HG02938 (cell line): ENCODE results near the gene CTRL.
"Not testable (repeated sequence)": the region's sequence is repeated elsewhere in the genome, so short reads cannot be mapped to it uniquely, and the experiment has no call there.

Source experiments
- ATAC-seq: cut with Tn5 transposase; IDR thresholded peaks from one replicate; pipeline ENCODE4 v1.9.1; 2021; ENCODE audit warnings: mild to moderate bottlenecking, moderate library complexity; ENCODE audit not compliant: unreplicated experiment

Gene CTRL

DNA sequence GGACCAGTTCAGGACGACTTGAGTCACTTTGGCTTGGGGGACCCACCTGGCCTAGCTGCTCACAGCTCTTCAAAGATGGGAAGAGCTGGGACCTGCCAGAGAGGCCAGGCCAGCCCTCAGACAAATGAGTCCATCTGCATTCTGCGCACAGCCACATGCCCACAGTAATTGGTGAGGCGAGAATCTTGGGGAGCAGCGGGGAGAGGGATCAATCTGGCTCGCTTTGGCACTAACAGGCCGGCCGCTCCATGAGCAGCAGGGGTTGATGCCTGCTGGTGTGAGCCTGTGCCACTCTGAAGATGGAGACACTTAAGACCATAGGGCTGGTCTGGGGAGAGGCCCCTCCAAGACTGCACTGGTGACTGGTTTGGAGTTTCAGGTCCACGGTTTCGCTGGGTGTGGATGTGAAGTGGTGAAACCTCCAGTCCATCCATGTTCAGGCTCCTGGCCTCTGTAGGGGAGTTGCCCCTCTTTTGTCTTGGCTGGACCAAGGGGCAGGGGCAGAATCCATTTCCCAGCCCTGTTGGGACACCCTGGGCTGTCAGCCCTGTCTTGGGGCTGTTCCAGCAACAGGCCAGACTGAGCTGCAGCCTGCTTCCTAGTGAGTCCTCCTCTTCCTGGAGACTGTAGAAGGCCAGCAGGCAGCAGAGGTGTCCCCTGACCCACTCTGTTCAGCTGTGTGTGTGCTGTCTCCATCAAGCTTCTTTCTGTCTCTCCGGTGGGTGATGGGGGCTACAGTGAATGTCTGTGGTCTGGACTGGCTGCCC is 7.3 kb downstream of the CTRL start:
- no peak for ATAC-seq

- ATAC-seq: no peak
Measured at GRCh38 chr16:67923414-67924116, 8.1 kb downstream of the CTRL start.

GRCh38 chr16:67922740-67923139 is 8.9 kb downstream of the CTRL start:
- no peak for ATAC-seq

DNA sequence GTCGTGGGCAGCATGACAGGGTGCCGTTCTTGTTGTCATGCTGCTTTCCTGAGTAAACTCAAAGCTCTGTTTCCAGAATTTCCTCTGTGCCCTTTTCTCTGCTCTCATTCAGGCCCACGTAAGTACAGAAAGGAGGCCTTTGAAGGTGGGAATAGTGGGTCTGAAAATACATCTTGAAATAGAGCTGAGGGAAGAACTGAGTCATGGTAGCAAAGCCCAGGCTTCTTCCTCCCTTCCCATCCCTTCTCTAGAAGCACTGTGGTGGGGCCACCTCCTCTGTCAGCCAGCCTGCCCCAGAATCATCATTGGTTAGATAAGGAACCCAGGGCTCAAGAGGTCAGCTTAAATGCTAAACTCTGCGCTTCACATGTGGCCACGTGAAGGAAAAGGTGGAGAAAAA is 9.4 kb downstream of the CTRL start:
- ATAC-seq: no peak

DNA sequence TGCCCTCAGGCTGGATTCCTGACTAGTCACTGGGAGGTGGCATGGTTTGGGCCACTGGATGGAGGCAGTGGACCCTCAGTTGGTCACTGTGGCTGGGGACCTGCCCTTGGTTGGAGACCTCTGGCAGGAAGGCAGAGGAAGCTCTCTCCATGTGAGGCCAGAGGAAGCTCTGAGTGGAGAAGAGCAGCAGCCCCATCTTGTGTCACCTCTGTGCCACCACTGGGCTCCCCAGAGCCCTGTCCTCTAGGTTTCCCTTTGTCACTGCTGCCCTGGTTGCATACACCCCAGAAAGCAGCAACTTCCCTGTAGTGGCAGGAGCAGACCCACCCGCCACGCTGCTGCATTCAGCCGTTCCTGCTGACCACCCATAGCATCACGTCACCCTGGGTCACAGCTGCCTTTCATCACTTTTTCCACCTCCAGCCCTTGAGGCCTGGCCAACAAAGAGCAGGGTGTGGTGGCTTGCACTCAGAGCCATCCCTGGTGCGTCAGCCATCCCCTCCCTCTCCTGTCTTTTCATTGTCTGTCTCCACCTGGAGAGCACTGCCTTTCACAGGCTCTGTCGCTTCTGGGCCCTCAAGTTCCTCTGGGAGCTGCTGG is 11.9 kb downstream of the CTRL start:
- no peak for ATAC-seq

DNA sequence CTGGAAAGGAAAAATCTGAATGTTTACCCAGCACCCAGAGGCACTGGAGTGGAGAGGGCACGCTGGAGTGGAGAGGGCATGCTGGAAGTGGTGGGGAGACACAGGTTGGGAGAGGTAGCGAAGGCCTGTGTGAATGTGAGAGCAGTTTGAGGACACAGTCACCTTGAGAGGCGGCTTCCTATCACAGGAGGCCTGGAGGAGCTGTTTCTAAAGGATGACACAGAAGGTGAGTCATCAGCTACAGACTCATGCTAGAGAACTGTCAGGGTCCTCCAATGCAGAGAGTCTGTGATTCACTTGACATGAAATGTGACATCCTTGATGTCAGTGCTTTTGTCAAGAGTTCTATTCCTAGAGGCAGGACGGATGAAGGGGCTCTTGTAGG is 13.8 kb downstream of the CTRL start:
- no peak for ATAC-seq

GRCh38 chr16:67917140-67917851 is 14.4 kb downstream of the CTRL start:
- no peak for ATAC-seq

DNA sequence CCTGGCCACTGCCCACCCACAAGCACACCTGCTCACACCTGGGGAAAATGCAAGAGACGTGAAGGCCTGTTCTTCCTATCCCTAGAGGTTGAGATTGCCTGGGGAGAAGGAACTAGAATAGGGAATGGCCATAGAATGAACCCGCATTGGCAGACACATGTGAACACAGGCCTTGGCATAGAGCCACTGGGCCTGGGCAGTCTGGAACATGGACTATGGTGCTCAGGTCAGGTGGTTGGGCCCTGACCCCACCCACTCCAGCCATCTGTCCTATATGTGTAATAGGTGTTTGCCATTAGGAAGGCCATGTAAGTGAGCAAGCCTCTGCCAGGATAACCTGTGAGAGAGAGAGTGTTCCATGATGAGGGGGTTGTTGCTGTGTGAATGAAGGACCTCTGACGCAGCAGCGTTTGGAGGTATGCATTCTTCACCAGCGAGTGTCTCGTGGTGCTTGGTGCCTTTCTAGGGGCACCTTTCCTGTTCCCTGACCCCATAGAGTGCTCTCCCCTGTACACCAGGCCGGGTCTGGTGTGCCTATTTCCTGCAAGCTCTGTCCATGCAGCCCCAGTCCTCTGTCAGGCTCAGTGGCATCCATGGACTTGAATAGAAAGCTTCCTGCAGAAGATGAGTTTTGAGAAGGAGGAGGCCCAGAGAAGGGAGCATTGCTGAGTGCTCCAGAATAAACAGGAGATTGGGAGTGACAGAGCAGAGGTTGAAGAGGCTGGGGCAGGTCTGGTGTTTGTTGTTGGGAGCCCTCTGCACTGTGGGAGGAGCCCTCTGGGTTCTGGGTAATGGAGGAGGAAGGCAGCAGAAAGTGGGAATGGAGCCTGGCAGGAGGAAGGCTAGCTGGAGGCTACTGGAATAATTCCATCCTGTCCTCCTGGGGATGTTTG is 15.6 kb downstream of the CTRL start:
- ATAC-seq: no peak

DNA sequence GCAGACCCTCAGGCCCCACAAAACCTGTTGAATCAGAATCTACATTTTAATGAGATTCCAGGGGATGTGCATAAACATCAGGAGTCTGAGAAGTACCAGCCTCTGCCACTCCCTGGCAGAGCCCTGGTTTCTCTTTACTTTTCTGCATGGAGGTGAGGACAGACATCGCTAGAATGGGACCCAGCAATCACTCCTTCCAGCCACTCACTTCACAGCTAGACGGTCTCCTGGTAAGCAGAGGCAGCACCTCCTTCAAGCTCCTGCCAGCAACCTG is 16.2 kb downstream of the CTRL start:
- ATAC-seq: not testable (repeated sequence)

GRCh38 chr16:67914758-67915495 is 16.7 kb downstream of the CTRL start:
- ATAC-seq: no peak

DNA sequence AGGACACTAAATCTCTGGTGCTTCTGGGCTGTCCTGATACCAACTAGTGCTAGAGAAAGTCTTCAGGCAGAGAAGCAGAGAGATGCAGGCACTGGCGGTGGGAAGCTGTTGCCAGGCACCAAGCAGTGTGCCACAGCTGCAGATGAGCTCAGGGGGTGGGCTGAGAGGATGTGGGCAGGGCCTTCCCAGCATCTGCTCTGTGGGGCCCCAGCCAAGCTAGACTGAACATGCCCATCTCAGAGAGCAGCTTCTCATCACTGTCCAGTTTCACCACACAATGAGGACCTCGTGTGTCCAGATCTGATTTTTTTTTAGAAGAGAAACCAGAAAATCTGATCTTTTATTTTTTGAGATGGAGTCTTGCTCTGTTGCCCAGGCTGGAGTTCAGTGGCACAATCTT is 21.5 kb downstream of the CTRL start:
- no peak for ATAC-seq

GRCh38 chr16:67909056-67909742 is 22.5 kb downstream of the CTRL start:
- ATAC-seq: no peak

DNA sequence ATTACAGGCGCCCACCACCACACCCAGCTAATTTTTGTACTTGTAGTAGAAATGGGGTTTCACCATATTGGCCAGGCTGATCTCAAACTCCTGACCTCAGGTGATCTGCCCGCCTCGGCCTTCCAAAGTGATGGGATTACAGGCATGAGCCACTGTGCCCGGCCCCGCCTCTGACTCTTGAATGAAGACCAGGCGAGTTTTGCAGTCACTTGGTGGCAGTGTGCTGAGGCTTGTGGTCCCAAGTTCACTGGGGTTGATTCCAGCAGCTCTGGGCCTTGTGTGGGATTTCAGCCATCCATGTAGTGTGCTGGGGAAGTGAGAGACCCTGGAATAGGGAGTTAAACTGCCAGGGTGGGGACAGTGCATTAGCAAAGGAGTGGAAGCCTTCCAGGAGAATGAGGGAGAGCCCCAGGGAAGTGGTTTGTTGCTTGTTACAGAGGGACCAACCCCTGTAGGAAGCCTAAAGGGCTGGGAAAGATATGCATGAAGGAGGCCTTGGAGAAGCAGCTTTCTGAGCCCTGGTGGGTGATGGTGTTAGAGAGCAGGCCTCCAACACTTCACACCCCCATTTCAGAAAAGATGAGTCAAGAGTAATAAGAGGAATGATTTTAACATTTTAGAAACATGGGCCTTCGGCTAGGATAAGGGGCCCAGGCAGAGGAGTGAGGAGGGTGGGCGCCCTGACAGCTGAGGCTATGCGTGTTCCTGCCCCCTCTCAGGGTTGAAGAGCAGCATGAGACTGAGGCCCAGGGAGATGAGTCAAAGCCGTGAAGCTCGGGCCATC is 24.1 kb downstream of the CTRL start:
- no peak for ATAC-seq

DNA sequence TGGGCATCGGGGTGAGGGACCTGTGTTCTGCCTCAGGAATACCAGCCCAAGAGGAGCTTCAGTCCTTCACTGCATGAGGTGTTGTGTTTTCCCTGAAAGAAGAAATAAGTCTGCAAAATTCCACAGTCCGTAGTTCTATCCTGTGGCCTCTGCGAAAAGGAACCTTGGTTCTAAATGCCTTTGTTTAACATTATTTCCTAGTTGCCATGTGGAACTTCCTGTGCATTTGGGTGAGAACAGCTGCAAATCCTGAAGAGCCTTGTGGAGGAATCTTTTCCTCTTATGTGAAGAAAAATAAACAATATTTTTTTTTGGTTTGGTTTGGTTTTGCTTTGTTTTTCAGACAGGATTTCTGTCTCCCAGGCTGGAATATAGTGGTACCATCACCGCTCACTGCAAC is 28.8 kb downstream of the CTRL start:
- no peak for ATAC-seq

DNA sequence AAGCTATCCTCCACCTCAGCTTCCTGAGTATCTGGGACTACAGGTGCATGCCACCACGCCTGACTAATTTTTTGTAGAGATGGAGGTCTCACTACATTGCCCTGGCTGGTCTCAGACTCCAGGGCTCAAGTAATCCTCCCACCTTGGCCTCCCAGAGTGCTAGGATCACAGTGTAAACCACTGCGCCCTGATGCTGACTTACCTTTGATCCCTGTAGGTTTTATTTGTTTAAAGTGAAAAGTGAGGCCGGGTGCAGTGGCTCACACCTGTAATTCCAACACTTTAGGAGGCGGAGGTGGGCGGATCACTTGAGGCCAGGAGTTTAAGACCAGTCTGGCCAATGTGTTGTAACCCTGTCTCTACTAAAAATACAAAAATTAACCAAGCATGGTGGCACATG is 29.9 kb downstream of the CTRL start:
- no peak for ATAC-seq

- no peak for ATAC-seq
Measured at GRCh38 chr16:67897231-67897630, 34.4 kb downstream of the CTRL start.

- ATAC-seq: no peak
Measured at GRCh38 chr16:67893743-67894399, 37.8 kb downstream of the CTRL start.
